Fibroblast of lung (primary cell): ENCODE results near the gene MICAL2. TPM values are rescaled to one million over a fixed set of nuclear protein-coding genes. Genes with fewer than 3 reads are reported as not detected.

Source experiments
- DNase-seq, 2 donors: peaks; one replicate each; pipeline versions ENCODE4 v3.0.0 to v3.0.0-alpha.2; 2010; ENCODE audit warnings: low read depth in 2 of 2
- H2AFZ ChIP-seq: 2 replicates; pipeline ENCODE4 v1.5.1; 2012; ENCODE audit warnings: low read length, control low read depth, inconsistent platforms
- H3K27ac ChIP-seq: 2 replicates; pipeline ENCODE4 v1.5.1; 2011; ENCODE audit warnings: low read length, control low read depth; ENCODE audit not compliant: insufficient read depth
- H3K27me3 ChIP-seq: 2 replicates; pipeline ENCODE4 v1.5.1; 2011; ENCODE audit warnings: mild to moderate bottlenecking, low read length; ENCODE audit not compliant: control insufficient read depth, insufficient read depth
- H3K36me3 ChIP-seq: 2 replicates; pipeline ENCODE4 v1.5.1; 2011; ENCODE audit warnings: low read length; ENCODE audit not compliant: control insufficient read depth, insufficient read depth
- H3K4me1 ChIP-seq: 2 replicates; pipeline ENCODE4 v1.5.1; 2011; ENCODE audit warnings: low read length; ENCODE audit not compliant: control insufficient read depth, insufficient read depth; ENCODE audit errors: extremely low read depth
- H3K4me2 ChIP-seq: 2 replicates; pipeline ENCODE4 v1.5.1; 2011; ENCODE audit warnings: low read length, control low read depth; ENCODE audit not compliant: insufficient read depth; ENCODE audit errors: extremely low read depth
- H3K4me3 ChIP-seq, 4 experiments: fragments of 200-600 bp in 1 of 4; sonication (generic) in 1 of 4; replicated peaks in 1 of 4; 2 replicates each; pipeline ENCODE4 v1.5.1; 2011 to 2016; ENCODE audit warnings: low read length in 4 of 4, low read depth in 3 of 4, mild to moderate bottlenecking in 3 of 4, control low read depth in 2 of 4, inconsistent platforms in 1 of 4, mixed read lengths in 1 of 4; ENCODE audit not compliant: insufficient read depth in 1 of 4; ENCODE audit errors: control extremely low read depth in 1 of 4
- H3K79me2 ChIP-seq: 2 replicates; pipeline ENCODE4 v1.5.1; 2012; ENCODE audit warnings: mild to moderate bottlenecking, low read length, inconsistent platforms; ENCODE audit not compliant: control insufficient read depth, insufficient read depth
- H3K9ac ChIP-seq: 2 replicates; pipeline ENCODE4 v1.5.1; 2011; ENCODE audit warnings: mild to moderate bottlenecking, low read length, control low read depth; ENCODE audit not compliant: insufficient read depth
- H3K9me3 ChIP-seq: 2 replicates; pipeline ENCODE4 v1.5.1; 2012; ENCODE audit warnings: low read depth, low read length; ENCODE audit not compliant: control insufficient read depth, insufficient read depth
- H4K20me1 ChIP-seq: 2 replicates; pipeline ENCODE4 v1.5.1; 2011; ENCODE audit warnings: low read length; ENCODE audit not compliant: control insufficient read depth, insufficient read depth; ENCODE audit errors: extremely low read depth
- CTCF ChIP-seq, 2 donors: IDR thresholded peaks in 1 of 2; conservative IDR thresholded peaks in 1 of 2; 1 replicate in 1 of 2; 2 replicates in 1 of 2; pipeline ENCODE4 v1.5.1; 2011 to 2012; ENCODE audit warnings: low read length in 2 of 2, control low read depth in 1 of 2, inconsistent platforms in 1 of 2, low read depth in 1 of 2, mild to moderate bottlenecking in 1 of 2
- EZH2 ChIP-seq: IDR thresholded peaks from 2 replicates; pipeline ENCODE4 v1.5.1; 2012; ENCODE audit warnings: low read length, control low read depth, mild to moderate bottlenecking; ENCODE audit errors: missing control alignments
- polyA plus RNA-seq, 2 donors: library from polyadenylated mRNA; depleted of rRNA in 1 of 2; stranded (reverse) in 1 of 2; unstranded in 1 of 2; fragments of >200 nt; gene quantifications; 2 replicates each; pipeline ENCODE4 v1.2.1, GENCODE V29; 2011 to 2012; ENCODE audit warnings: missing spikeins in 1 of 2
- total RNA-seq: library from RNA; depleted of rRNA; stranded (reverse); fragments of >200 nt; gene quantifications from 2 replicates; pipeline ENCODE4 v1.2.1, GENCODE V29; 2014

MICAL2 gene
- total and polyA plus RNA-seq, 2 donors (not counting 1 experiment from before 2014, with no cell fraction given): 78.5 to 275 TPM

GRCh38 chr11:12218909-12219308, 108.5 kb downstream of the MICAL2 start:
- Histone ChIP-seq H3K4me3 (no peak overlapping the region), H3K27me3 (no peaks in the 10 kb centered on the region), H3K4me2 (no peak overlapping the region), H3K79me2 (no peaks in the 10 kb centered on the region), H3K27ac (no peak overlapping the region), H2AFZ (no peak overlapping the region), H3K9ac (no peak overlapping the region), H4K20me1 (no peaks in the 10 kb centered on the region), H3K4me1 (peaks cover 11% of the 10 kb centered on the region), H3K36me3 (peaks cover 31% of the 10 kb centered on the region), H3K9me3 (no peaks in the 10 kb centered on the region)
- TF ChIP-seq CTCF (conservative IDR thresholded peaks at IDR 0.05 in 1 of 2, IDR thresholded peaks at IDR 0.05 in 1 of 2; ENCODE audit: low read depth in 1 of 2, low read length in 2 of 2) (no peak), EZH2 (no peak)
- DNase-seq: no peak

GRCh38 chr11:12219757-12220156, 109.4 kb downstream of the MICAL2 start:
- Histone ChIP-seq H3K27ac (no peak overlapping the region), H3K4me2 (no peak overlapping the region), H3K79me2 (no peaks in the 10 kb centered on the region), H2AFZ (no peak overlapping the region), H3K9me3 (no peaks in the 10 kb centered on the region), H3K4me3 (no peak overlapping the region), H3K27me3 (no peaks in the 10 kb centered on the region), H3K4me1 (peaks cover 11% of the 10 kb centered on the region), H3K36me3 (peaks cover 34% of the 10 kb centered on the region), H3K9ac (no peak overlapping the region), H4K20me1 (no peaks in the 10 kb centered on the region)
- peak in 1 of 2 donors; percentile 71 for DNase-seq
- TF ChIP-seq CTCF (conservative IDR thresholded peaks at IDR 0.05 in 1 of 2, IDR thresholded peaks at IDR 0.05 in 1 of 2; ENCODE audit: low read depth in 1 of 2, low read length in 2 of 2): no peak
- TF ChIP-seq EZH2: no peak

- Histone ChIP-seq H3K36me3 (peaks cover 33% of the 10 kb centered on the region), H2AFZ (no peak overlapping the region), H3K4me1 (peaks cover 11% of the 10 kb centered on the region), H3K9me3 (no peaks in the 10 kb centered on the region), H3K27ac (peak overlapping the region; percentile 6), H3K27me3 (no peaks in the 10 kb centered on the region), H3K79me2 (no peaks in the 10 kb centered on the region), H3K4me2 (no peak overlapping the region), H3K4me3 (no peak overlapping the region), H3K9ac (no peak overlapping the region), H4K20me1 (no peaks in the 10 kb centered on the region)
- DNase-seq: no peak
- TF ChIP-seq EZH2: no peak
- no peak for TF ChIP-seq CTCF (conservative IDR thresholded peaks at IDR 0.05 in 1 of 2, IDR thresholded peaks at IDR 0.05 in 1 of 2; ENCODE audit: low read depth in 1 of 2, low read length in 2 of 2)
Measured at GRCh38 chr11:12220305-12220704, 109.9 kb downstream of the MICAL2 start.
